Measurements from ENCODE around the gene SMARCA2. TPM values are rescaled to one million over a fixed set of nuclear protein-coding genes. Genes with fewer than 3 reads are reported as not detected.
A peak's percentile ranks its signal among the peaks of the same experiment; 100 is the strongest.

The SMARCA2 gene
- total RNA-seq, 1 experiment from 2014 or later: 108 TPM

- no peak overlapping the region for H3K27ac ChIP-seq (ENCODE audit: low read length)
- no peak overlapping the region for H3K4me3 ChIP-seq (ENCODE audit: low read length)
- no peak overlapping the region for H3K4me2 ChIP-seq (ENCODE audit: low read depth, low read length, poor library complexity, severe bottlenecking)
- no peak overlapping the region for H2AFZ ChIP-seq (ENCODE audit: low read length)
- no peak overlapping the region for H3K9ac ChIP-seq (ENCODE audit: low read length)
- no peaks in the 10 kb centered on the region for H3K4me1 ChIP-seq (ENCODE audit: low read length)
- no peaks in the 10 kb centered on the region for H3K27me3 ChIP-seq (ENCODE audit: low read length)
- H3K36me3 ChIP-seq (ENCODE audit: insufficient read depth, low read length): no peaks in the 10 kb centered on the region
- DNase-seq: no peak
- no peaks in the 10 kb centered on the region for H4K20me1 ChIP-seq (ENCODE audit: insufficient read depth, low read depth, low read length)
- no peaks in the 10 kb centered on the region for H3K79me2 ChIP-seq (ENCODE audit: low read length)
- no peaks in the 10 kb centered on the region for H3K9me3 ChIP-seq (ENCODE audit: low read length)
- H3K9me2 ChIP-seq (replicated peaks; ENCODE audit: insufficient read depth, low read length): no peaks in the 10 kb centered on the region
Measured at GRCh38 chr9:2000314-2000713, 14.8 kb upstream of the SMARCA2 start.

- H3K4me3 ChIP-seq (ENCODE audit: low read length): no peak overlapping the region
- no peaks in the 10 kb centered on the region for H3K4me1 ChIP-seq (ENCODE audit: low read length)
- no peaks in the 10 kb centered on the region for H4K20me1 ChIP-seq (ENCODE audit: insufficient read depth, low read depth, low read length)
- no peak for DNase-seq
- H3K4me2 ChIP-seq (ENCODE audit: low read depth, low read length, poor library complexity, severe bottlenecking): no peak overlapping the region
- no peak overlapping the region for H3K27ac ChIP-seq (ENCODE audit: low read length)
- H3K27me3 ChIP-seq (ENCODE audit: low read length): no peaks in the 10 kb centered on the region
- H3K9me2 ChIP-seq (replicated peaks; ENCODE audit: insufficient read depth, low read length): no peaks in the 10 kb centered on the region; the same call in 1 of the 2 replicates
- H2AFZ ChIP-seq (ENCODE audit: low read length): no peak overlapping the region
- H3K79me2 ChIP-seq (ENCODE audit: low read length): no peaks in the 10 kb centered on the region
- H3K36me3 ChIP-seq (ENCODE audit: insufficient read depth, low read length): no peaks in the 10 kb centered on the region
- no peak overlapping the region for H3K9ac ChIP-seq (ENCODE audit: low read length)
- no peaks in the 10 kb centered on the region for H3K9me3 ChIP-seq (ENCODE audit: low read length)
Measured at GRCh38 chr9:2008372-2008771, 6.8 kb upstream of the SMARCA2 start.

DNA sequence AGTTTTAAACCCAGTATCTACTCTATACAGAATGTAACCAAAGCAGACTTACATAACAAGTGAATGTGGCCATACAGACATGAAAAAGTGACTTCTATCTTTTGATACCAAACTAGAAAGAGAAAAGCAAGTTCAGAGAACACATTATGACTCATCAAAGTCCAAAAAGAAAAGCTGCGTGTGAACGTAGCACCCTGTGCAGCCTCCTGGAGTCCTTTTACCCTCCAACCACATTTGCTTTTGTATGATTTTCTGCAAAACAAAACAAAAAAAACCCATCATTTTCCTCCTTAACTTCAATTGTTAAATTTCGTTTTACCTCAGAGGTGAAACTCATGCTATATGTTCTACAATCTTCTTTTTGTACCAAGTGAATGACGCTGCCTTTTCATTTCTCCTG is 2.8 kb upstream of the SMARCA2 start:
- Histone ChIP-seq H3K27me3 (ENCODE audit: low read length) (no peaks in the 10 kb centered on the region), H3K27ac (ENCODE audit: low read length) (no peak overlapping the region), H3K4me1 (ENCODE audit: low read length) (peaks cover 10% of the 10 kb centered on the region), H3K9ac (ENCODE audit: low read length) (no peak overlapping the region), H3K36me3 (ENCODE audit: insufficient read depth, low read length) (no peaks in the 10 kb centered on the region), H3K79me2 (ENCODE audit: low read length) (peaks cover 10% of the 10 kb centered on the region; the same call in 1 of the 2 replicates), H3K4me2 (ENCODE audit: low read depth, low read length, poor library complexity, severe bottlenecking) (no peak overlapping the region), H3K9me2 (replicated peaks; ENCODE audit: insufficient read depth, low read length) (no peaks in the 10 kb centered on the region; the same call in 1 of the 2 replicates), H4K20me1 (ENCODE audit: insufficient read depth, low read depth, low read length) (no peaks in the 10 kb centered on the region), H2AFZ (ENCODE audit: low read length) (no peak overlapping the region), H3K9me3 (ENCODE audit: low read length) (no peaks in the 10 kb centered on the region), H3K4me3 (ENCODE audit: low read length) (no peak overlapping the region)
- no peak for DNase-seq

- Histone ChIP-seq H3K4me2 (ENCODE audit: low read depth, low read length, poor library complexity, severe bottlenecking) (peak overlapping the region; percentile 90), H3K9me3 (ENCODE audit: low read length) (no peaks in the 10 kb centered on the region), H3K27me3 (ENCODE audit: low read length) (no peaks in the 10 kb centered on the region), H3K79me2 (ENCODE audit: low read length) (peaks cover 24% of the 10 kb centered on the region), H3K36me3 (ENCODE audit: insufficient read depth, low read length) (no peaks in the 10 kb centered on the region), H3K9ac (ENCODE audit: low read length) (peak overlapping the region; percentile 82), H3K27ac (ENCODE audit: low read length) (no peak overlapping the region), H3K4me3 (ENCODE audit: low read length) (peak overlapping the region; percentile 92), H2AFZ (ENCODE audit: low read length) (peak overlapping the region; percentile 100), H3K9me2 (replicated peaks; ENCODE audit: insufficient read depth, low read length) (no peaks in the 10 kb centered on the region), H3K4me1 (ENCODE audit: low read length) (peaks cover 22% of the 10 kb centered on the region), H4K20me1 (ENCODE audit: insufficient read depth, low read depth, low read length) (peaks cover 10% of the 10 kb centered on the region; the same call in 1 of the 2 replicates)
- DNase-seq: no peak
Measured at GRCh38 chr9:2013743-2014475, 1.2 kb upstream of the SMARCA2 start.

GRCh38 chr9:2015581-2016407 is 647 bp downstream of the SMARCA2 start:
- H3K4me3 ChIP-seq (ENCODE audit: low read length): peak overlapping the region; percentile 92
- H2AFZ ChIP-seq (ENCODE audit: low read length): peak overlapping the region; percentile 87
- peak overlapping the region; percentile 90 for H3K9ac ChIP-seq (ENCODE audit: low read length)
- peak overlapping the region; percentile 93 for H3K4me2 ChIP-seq (ENCODE audit: low read depth, low read length, poor library complexity, severe bottlenecking)
- H3K36me3 ChIP-seq (ENCODE audit: insufficient read depth, low read length): no peaks in the 10 kb centered on the region
- peaks cover 28% of the 10 kb centered on the region for H4K20me1 ChIP-seq (ENCODE audit: insufficient read depth, low read depth, low read length)
- H3K79me2 ChIP-seq (ENCODE audit: low read length): peaks cover 42% of the 10 kb centered on the region
- no peaks in the 10 kb centered on the region for H3K27me3 ChIP-seq (ENCODE audit: low read length)
- H3K9me3 ChIP-seq (ENCODE audit: low read length): no peaks in the 10 kb centered on the region
- H3K4me1 ChIP-seq (ENCODE audit: low read length): peaks cover 32% of the 10 kb centered on the region
- no peaks in the 10 kb centered on the region for H3K9me2 ChIP-seq (replicated peaks; ENCODE audit: insufficient read depth, low read length)
- peak overlapping the region; percentile 75 for H3K27ac ChIP-seq (ENCODE audit: low read length)
- peak; percentile 72 for DNase-seq

DNA sequence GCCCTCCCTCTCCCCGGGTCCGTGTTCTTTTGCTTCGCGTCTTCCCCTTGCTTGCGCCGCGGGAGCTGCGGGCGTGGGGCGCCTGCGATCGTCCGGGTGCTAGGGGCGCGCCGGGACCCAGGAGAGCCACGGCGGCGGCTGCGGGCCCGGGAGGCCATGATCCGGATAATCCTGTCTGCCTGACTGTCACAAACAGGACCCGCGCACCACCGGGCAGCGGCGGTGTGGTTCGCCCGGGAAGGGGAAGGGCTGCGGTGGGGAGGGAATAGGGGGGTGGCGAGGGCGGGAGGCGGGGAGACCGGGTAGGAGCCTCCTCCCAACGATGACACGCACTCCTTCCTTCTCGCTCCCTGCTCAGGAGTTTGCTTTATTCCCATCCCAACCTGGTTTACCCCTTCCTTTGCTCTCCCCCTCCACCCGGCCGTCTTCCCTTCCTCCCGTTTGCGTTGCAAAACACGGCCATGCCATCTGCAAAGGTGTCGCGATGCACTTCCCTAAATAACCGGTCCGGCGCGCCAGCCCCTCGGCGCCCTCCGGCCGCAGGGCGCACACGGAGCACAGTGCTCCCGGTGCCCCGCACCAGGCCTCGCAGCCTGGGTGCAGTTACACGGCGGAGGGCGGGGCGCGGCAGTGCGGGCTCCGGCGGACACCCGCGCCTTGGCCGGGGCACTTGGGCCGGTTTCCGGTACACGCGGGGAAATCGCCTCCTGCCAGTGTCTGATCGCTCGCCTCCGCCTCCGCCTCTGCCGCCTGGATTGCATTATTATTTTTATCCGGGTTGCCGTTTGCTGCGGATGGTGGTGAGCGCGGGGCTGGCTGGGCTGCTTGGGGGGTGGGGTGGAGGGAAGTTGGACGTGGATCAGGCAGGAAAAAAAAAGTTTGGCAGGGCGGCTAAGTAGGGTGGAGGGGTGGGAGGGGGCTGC is 1.5 kb downstream of the SMARCA2 start:
- peaks cover 51% of the 10 kb centered on the region for H3K79me2 ChIP-seq (ENCODE audit: low read length)
- peak overlapping the region; percentile 87 for H2AFZ ChIP-seq (ENCODE audit: low read length)
- no peaks in the 10 kb centered on the region for H3K9me2 ChIP-seq (replicated peaks; ENCODE audit: insufficient read depth, low read length)
- peaks cover 34% of the 10 kb centered on the region for H3K4me1 ChIP-seq (ENCODE audit: low read length)
- no peaks in the 10 kb centered on the region for H3K9me3 ChIP-seq (ENCODE audit: low read length)
- peak overlapping the region; percentile 92 for H3K4me3 ChIP-seq (ENCODE audit: low read length)
- H3K36me3 ChIP-seq (ENCODE audit: insufficient read depth, low read length): no peaks in the 10 kb centered on the region
- H3K4me2 ChIP-seq (ENCODE audit: low read depth, low read length, poor library complexity, severe bottlenecking): peak overlapping the region; percentile 93
- peak overlapping the region; percentile 75; the same call in 1 of the 2 replicates for H3K27ac ChIP-seq (ENCODE audit: low read length)
- no peaks in the 10 kb centered on the region for H3K27me3 ChIP-seq (ENCODE audit: low read length)
- DNase-seq: peak; percentile 84
- peaks cover 35% of the 10 kb centered on the region for H4K20me1 ChIP-seq (ENCODE audit: insufficient read depth, low read depth, low read length)
- peak overlapping the region; percentile 90 for H3K9ac ChIP-seq (ENCODE audit: low read length)

GRCh38 chr9:2017331-2018161 is 2.4 kb downstream of the SMARCA2 start:
- Histone ChIP-seq H3K4me3 (ENCODE audit: low read length) (peak overlapping the region; percentile 92), H3K27me3 (ENCODE audit: low read length) (no peaks in the 10 kb centered on the region), H4K20me1 (ENCODE audit: insufficient read depth, low read depth, low read length) (peaks cover 41% of the 10 kb centered on the region), H3K79me2 (ENCODE audit: low read length) (peaks cover 60% of the 10 kb centered on the region), H3K4me1 (ENCODE audit: low read length) (peaks cover 42% of the 10 kb centered on the region), H3K9ac (ENCODE audit: low read length) (peak overlapping the region; percentile 90), H3K36me3 (ENCODE audit: insufficient read depth, low read length) (no peaks in the 10 kb centered on the region), H3K9me2 (replicated peaks; ENCODE audit: insufficient read depth, low read length) (no peaks in the 10 kb centered on the region), H3K9me3 (ENCODE audit: low read length) (no peaks in the 10 kb centered on the region), H3K4me2 (ENCODE audit: low read depth, low read length, poor library complexity, severe bottlenecking) (peak overlapping the region; percentile 93), H2AFZ (ENCODE audit: low read length) (peak overlapping the region; percentile 87), H3K27ac (ENCODE audit: low read length) (peak overlapping the region; percentile 75; the same call in 1 of the 2 replicates)
- peak; percentile 90 for DNase-seq

Measured in Karpas-422 (cell line).